Measurements from ENCODE around the gene PRR11. TPM values are rescaled to one million over a fixed set of nuclear protein-coding genes. Genes with fewer than 3 reads are reported as not detected.

Gene PRR11
- total and polyA plus RNA-seq, 2 donors (not counting 1 experiment from before 2014, with no cell fraction given) = 6.1 to 18.9 TPM

- DNase-seq (ENCODE audit: low read depth in 2 of 2) = no peak
- Histone ChIP-seq H3K4me2 (ENCODE audit: extremely low read depth, insufficient read depth, low read length) (no peak overlapping the region), H3K27me3 (ENCODE audit: control insufficient read depth, insufficient read depth, low read length) (no peaks in the 10 kb centered on the region), H3K9me3 (ENCODE audit: control insufficient read depth, insufficient read depth, low read depth, low read length) (no peaks in the 10 kb centered on the region), H2AFZ (ENCODE audit: low read length) (no peak overlapping the region), H3K27ac (ENCODE audit: insufficient read depth, low read length) (no peak overlapping the region), H3K36me3 (ENCODE audit: control insufficient read depth, insufficient read depth, low read length) (no peaks in the 10 kb centered on the region), H3K9ac (ENCODE audit: insufficient read depth, low read length) (no peak overlapping the region), H3K4me1 (ENCODE audit: control insufficient read depth, extremely low read depth, insufficient read depth, low read length) (no peaks in the 10 kb centered on the region), H4K20me1 (ENCODE audit: control insufficient read depth, extremely low read depth, insufficient read depth, low read length) (no peaks in the 10 kb centered on the region), H3K4me3 (replicated peaks in 1 of 4; ENCODE audit: control extremely low read depth in 1 of 4, insufficient read depth in 1 of 4, low read depth in 3 of 4, low read length in 4 of 4) (no peak overlapping the region), H3K79me2 (ENCODE audit: control insufficient read depth, insufficient read depth, low read length) (peaks cover 4% of the 10 kb centered on the region)
- no peak for TF ChIP-seq EZH2 (IDR thresholded peaks at IDR 0.05; ENCODE audit: low read length, missing control alignments)
- TF ChIP-seq CTCF (conservative IDR thresholded peaks at IDR 0.05 in 1 of 2, IDR thresholded peaks at IDR 0.05 in 1 of 2; ENCODE audit: low read depth in 1 of 2, low read length in 2 of 2) = no peak
Observed at GRCh38 chr17:59180626-59181025, 25.1 kb downstream of the PRR11 start.

DNA sequence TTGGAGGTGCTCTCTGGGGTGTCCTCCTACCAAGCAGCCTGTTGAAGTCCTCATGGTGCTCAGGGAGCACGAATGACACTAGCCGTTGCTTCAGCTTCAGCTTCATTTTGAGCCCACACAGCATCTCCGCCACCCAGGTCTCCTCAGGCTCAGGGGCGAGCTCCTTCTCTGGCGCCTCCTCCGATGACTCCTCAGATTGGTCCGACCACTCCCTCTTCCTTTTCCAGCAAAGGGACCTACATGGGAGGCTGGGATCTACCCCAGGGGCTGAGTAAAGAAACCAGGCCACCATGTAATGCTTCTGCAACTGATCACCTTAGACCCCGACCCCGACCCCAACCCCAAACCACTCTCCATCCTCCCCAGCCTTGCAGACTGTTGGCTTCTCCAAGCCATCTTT is 25.9 kb downstream of the PRR11 start:
- H4K20me1 ChIP-seq (ENCODE audit: control insufficient read depth, extremely low read depth, insufficient read depth, low read length) = no peaks in the 10 kb centered on the region
- DNase-seq (ENCODE audit: low read depth in 2 of 2) = no peak
- no peaks in the 10 kb centered on the region for H3K4me1 ChIP-seq (ENCODE audit: control insufficient read depth, extremely low read depth, insufficient read depth, low read length)
- peaks cover 2% of the 10 kb centered on the region for H3K79me2 ChIP-seq (ENCODE audit: control insufficient read depth, insufficient read depth, low read length)
- H3K9ac ChIP-seq (ENCODE audit: insufficient read depth, low read length) = no peak overlapping the region
- H3K9me3 ChIP-seq (ENCODE audit: control insufficient read depth, insufficient read depth, low read depth, low read length) = no peaks in the 10 kb centered on the region
- no peak overlapping the region for H3K27ac ChIP-seq (ENCODE audit: insufficient read depth, low read length)
- H2AFZ ChIP-seq (ENCODE audit: low read length) = no peak overlapping the region
- TF ChIP-seq CTCF (conservative IDR thresholded peaks at IDR 0.05 in 1 of 2, IDR thresholded peaks at IDR 0.05 in 1 of 2; ENCODE audit: low read depth in 1 of 2, low read length in 2 of 2) (no peak), EZH2 (IDR thresholded peaks at IDR 0.05; ENCODE audit: low read length, missing control alignments) (no peak)
- H3K27me3 ChIP-seq (ENCODE audit: control insufficient read depth, insufficient read depth, low read length) = no peaks in the 10 kb centered on the region
- H3K36me3 ChIP-seq (ENCODE audit: control insufficient read depth, insufficient read depth, low read length) = no peaks in the 10 kb centered on the region
- H3K4me2 ChIP-seq (ENCODE audit: extremely low read depth, insufficient read depth, low read length) = no peak overlapping the region
- H3K4me3 ChIP-seq (replicated peaks in 1 of 4; ENCODE audit: control extremely low read depth in 1 of 4, insufficient read depth in 1 of 4, low read depth in 3 of 4, low read length in 4 of 4) = no peak overlapping the region

- H3K79me2 ChIP-seq (ENCODE audit: control insufficient read depth, insufficient read depth, low read length) = no peaks in the 10 kb centered on the region
- TF ChIP-seq CTCF (conservative IDR thresholded peaks at IDR 0.05 in 1 of 2, IDR thresholded peaks at IDR 0.05 in 1 of 2; ENCODE audit: low read depth in 1 of 2, low read length in 2 of 2) (no peak), EZH2 (IDR thresholded peaks at IDR 0.05; ENCODE audit: low read length, missing control alignments) (no peak)
- H3K4me3 ChIP-seq (replicated peaks in 1 of 4; ENCODE audit: control extremely low read depth in 1 of 4, insufficient read depth in 1 of 4, low read depth in 3 of 4, low read length in 4 of 4) = no peak overlapping the region
- no peak overlapping the region for H3K9ac ChIP-seq (ENCODE audit: insufficient read depth, low read length)
- H4K20me1 ChIP-seq (ENCODE audit: control insufficient read depth, extremely low read depth, insufficient read depth, low read length) = no peaks in the 10 kb centered on the region
- DNase-seq (ENCODE audit: low read depth in 2 of 2) = no peak
- H2AFZ ChIP-seq (ENCODE audit: low read length) = no peak overlapping the region
- H3K27me3 ChIP-seq (ENCODE audit: control insufficient read depth, insufficient read depth, low read length) = no peaks in the 10 kb centered on the region
- H3K36me3 ChIP-seq (ENCODE audit: control insufficient read depth, insufficient read depth, low read length) = no peaks in the 10 kb centered on the region
- H3K9me3 ChIP-seq (ENCODE audit: control insufficient read depth, insufficient read depth, low read depth, low read length) = no peaks in the 10 kb centered on the region
- H3K4me1 ChIP-seq (ENCODE audit: control insufficient read depth, extremely low read depth, insufficient read depth, low read length) = no peaks in the 10 kb centered on the region
- no peak overlapping the region for H3K4me2 ChIP-seq (ENCODE audit: extremely low read depth, insufficient read depth, low read length)
- H3K27ac ChIP-seq (ENCODE audit: insufficient read depth, low read length) = no peak overlapping the region
Observed at GRCh38 chr17:59185997-59186396, 30.5 kb downstream of the PRR11 start.

Measured in fibroblast of lung (primary cell).